Stimulated activated CD4-positive, alpha-beta T cell treated with anti-CD3 and anti-CD28 coated beads, TNF-alpha, amount 100 ng/mL, for 48 hours (primary cell): ENCODE measurements around the gene KLHL26.

Source experiments
- DNase-seq, 3 donors: peaks; one replicate each; pipeline ENCODE4 v3.0.0-alpha.2; 2020; ENCODE audit warnings: low read depth in 3 of 3

Gene KLHL26

GRCh38 chr19:18718846-18719458 is 82.1 kb downstream of the KLHL26 start:
- DNase-seq, result no peak

- no peak for DNase-seq
Observed at GRCh38 chr19:18719541-18719940, 82.7 kb downstream of the KLHL26 start.
